Ecto neural progenitor cell (in vitro differentiated cells): ENCODE results near the gene AAGAB.

Experiments
- DNase-seq: peaks from one replicate; pipeline ENCODE4 v3.0.0-alpha.2; 2018; ENCODE audit warnings: low spot score

The AAGAB gene

GRCh38 chr15:67208396-67208795, 46.1 kb downstream of the AAGAB start:
- no peak for DNase-seq

GRCh38 chr15:67207555-67208207, 46.8 kb downstream of the AAGAB start:
- no peak for DNase-seq

GRCh38 chr15:67202991-67203390, 51.5 kb downstream of the AAGAB start:
- DNase-seq = no peak

GRCh38 chr15:67202091-67202490, 52.4 kb downstream of the AAGAB start:
- no peak for DNase-seq

GRCh38 chr15:67201136-67201535, 53.3 kb downstream of the AAGAB start:
- no peak for DNase-seq

- no peak for DNase-seq
These were observed 54.3 kb downstream of the AAGAB start for GRCh38 chr15:67199881-67200763.

GRCh38 chr15:67199391-67199790, 55.1 kb downstream of the AAGAB start:
- DNase-seq = no peak

GRCh38 chr15:67198157-67198754, 56.2 kb downstream of the AAGAB start:
- DNase-seq = no peak

GRCh38 chr15:67197364-67197695, 57.1 kb downstream of the AAGAB start:
- no peak for DNase-seq

- DNase-seq = no peak
These were observed 57.6 kb downstream of the AAGAB start for GRCh38 chr15:67196672-67197363.

- DNase-seq = no peak
These were observed 58.2 kb downstream of the AAGAB start for GRCh38 chr15:67196222-67196621.

- DNase-seq = no peak
These were observed 59.2 kb downstream of the AAGAB start for GRCh38 chr15:67195305-67195704.

GRCh38 chr15:67194171-67195114, 60.0 kb downstream of the AAGAB start:
- no peak for DNase-seq

- DNase-seq = no peak
These were observed 61.1 kb downstream of the AAGAB start for GRCh38 chr15:67193223-67193990.

GRCh38 chr15:67192185-67192820, 62.2 kb downstream of the AAGAB start:
- no peak for DNase-seq

GRCh38 chr15:67190813-67191212, 63.6 kb downstream of the AAGAB start:
- DNase-seq = no peak

GRCh38 chr15:67190326-67190725, 64.1 kb downstream of the AAGAB start:
- DNase-seq = no peak

- no peak for DNase-seq
These were observed 65.0 kb downstream of the AAGAB start for GRCh38 chr15:67189326-67190051.

- no peak for DNase-seq
These were observed 65.8 kb downstream of the AAGAB start for GRCh38 chr15:67188551-67189218.
